Measurements from ENCODE around the gene SLIT1.

The SLIT1 gene

DNA sequence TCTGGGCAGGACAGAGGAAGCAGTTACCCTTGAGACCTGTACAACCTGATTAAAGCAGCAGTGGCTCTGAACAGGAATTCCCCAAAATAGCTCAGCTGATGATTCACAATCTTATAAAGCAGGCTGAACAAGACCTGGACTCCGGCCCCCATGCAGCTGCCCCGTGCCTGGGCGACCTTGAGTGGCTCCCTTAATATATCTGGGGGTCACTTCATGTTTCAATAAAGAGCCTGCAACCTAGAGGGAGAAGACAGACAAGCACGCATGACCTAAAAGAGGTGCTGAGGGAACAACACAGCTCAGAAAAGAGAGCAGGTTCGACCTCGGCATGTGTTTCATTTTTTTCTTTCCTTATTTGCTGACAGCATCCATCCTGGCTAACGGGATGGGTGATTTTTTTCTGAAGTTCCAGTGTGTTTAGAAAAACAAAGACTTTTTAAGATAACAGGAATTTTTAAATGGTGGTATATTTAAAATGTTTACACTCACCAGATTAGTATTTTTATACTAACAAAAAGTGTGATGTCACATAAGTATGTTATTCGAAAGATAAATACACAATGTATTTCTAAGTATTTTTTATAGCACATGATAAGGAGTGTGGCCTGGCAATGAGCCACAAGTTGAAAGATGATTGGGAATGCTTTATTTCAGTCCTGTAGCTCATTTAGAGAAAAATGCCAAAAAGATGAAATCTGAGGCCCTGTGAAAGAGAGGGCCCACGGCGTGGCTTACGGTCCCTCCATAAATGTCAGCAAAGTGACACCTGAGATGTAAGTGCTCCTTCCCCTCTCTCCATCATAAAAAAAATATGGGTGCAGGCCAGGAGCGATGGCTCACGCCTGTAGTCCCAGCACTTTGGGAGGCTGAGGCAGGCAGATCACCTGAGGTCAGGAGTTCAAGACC lies 161.3 kb downstream of the SLIT1 start:
- DNase-seq (ENCODE audit: low read depth in 2 of 2) = no peak

DNA sequence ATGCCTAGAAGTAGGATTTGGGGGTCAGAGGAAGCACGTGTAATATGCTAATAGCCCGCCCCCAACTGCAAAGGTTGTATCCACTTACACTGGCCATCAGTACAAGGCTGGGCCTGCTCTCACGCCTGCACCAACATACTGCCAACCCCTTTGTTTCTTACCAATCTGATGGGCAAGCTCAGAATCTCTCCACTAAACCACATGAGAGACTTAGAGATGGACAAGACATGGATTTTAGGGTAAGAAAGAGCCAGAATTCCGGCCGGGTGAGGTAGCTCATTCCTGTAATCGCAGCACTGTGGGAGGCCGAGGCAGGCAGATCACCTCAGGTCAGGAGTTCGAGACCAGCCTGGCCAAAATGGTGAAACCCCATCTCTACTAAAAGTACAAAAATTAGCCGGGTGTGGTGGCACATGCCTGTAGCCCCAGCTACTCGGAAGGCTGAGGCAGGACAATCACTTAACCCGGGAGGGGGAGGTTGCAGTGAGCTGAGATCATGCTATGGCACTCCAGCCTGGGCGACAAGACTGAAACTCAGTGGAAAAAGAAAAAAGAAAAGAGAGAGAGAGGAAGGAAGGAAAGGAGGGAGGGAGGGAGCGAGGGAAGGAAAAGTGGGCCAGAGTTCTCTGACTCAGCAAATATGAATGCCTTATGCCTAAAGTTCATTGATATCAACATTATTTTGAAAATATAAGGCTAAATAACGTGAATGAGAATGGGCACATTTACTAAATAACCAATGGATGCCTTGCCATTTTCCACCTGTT lies 162.2 kb downstream of the SLIT1 start:
- DNase-seq (ENCODE audit: low read depth in 2 of 2) = no peak

DNA sequence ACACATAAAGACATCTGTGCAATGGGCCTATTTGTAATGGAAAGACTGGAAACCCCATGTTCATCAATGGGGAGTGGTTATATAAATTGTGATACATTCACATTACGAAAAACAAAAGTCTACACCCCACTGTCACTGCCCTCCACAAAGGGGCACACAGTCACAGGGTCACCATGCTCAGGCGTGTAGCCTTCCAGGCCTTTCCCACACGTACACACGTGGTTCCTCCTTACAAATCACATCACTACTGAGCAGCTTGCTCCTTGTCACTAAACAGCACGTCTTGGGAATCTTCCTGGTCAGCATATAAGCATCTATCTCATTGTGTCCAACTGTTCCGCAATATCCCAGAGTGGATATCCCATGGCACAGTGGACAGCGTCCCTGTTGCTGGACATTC lies 163.1 kb downstream of the SLIT1 start:
- DNase-seq (ENCODE audit: low read depth in 2 of 2) = no peak

DNA sequence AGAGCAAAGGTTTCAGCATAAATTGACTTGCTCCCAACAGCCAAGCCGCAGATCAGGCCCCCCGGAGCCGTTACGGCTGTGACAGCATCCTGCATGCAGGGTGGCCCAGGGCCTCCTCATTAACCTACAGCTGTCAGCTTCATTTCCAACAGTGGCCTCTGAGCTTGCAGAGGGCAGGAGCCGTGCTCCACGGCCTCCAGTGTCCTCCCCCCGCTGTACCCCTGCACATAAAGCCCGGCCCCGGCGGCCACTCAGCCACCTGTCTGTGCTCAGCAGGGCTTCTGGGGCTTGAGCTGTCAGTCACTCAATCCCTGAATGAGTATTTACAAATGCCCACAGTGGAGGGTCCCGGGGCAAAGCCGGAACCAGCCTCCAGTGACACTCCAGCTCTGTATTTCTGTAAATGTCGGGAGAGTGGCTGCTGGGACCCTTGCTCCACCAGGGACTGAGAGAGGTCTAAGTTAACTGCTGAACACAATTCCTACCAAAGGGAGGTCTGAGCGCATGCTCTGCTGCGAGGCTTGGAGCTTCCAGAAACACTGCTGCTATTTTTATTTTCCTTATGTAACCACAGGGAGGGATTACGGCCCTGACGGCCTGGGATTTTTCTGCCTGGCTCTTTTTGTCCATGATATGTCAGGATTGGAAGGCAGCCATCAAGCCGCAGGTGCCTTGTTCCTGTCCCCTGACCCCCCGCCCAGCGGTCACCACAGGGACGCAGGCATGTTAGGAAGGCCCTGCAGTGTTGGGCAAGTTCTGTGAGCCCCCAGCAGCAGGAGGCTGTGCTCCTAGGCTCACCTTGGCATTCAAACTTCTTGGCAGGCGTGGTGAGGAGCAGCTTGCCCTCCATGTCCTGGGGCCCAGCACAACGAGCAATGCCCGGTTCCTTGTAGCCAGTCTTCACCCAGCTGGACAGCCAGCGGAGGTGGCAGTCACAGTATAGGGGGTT lies 165.0 kb downstream of the SLIT1 start:
- DNase-seq (ENCODE audit: low read depth in 2 of 2) = no peak

DNA sequence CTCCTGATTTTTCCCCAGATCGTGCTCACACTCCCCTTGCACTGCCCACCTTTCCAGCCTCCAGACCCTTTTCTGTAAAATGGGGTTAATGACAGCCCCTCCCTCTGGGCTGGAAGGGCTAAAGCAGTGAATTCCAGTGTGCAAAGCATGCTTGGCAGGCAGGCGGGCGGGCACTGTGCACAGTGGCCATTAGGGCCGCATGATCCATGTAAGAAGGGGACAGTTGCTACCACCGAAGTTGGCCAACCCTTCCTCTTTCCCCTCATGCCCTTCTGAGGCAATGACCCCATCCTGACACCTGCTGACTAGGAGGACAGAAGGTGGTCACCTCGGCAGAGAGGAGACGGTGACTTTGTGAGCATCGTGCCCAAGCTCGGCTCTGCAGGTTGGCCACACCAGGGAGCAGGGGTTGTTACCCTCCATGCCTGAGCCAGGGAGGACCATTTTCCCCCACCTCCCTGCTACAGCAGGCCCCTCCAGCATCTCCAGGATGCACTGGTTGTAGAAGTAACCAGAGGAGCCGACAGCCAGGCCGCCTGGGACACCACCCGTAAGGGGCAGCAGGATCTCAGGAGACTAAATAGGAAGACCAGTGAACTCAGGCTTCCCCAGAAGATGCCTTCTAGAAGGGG lies 166.4 kb downstream of the SLIT1 start:
- no peak for DNase-seq (ENCODE audit: low read depth in 2 of 2)

GRCh38 chr10:97018251-97019212 lies 167.2 kb downstream of the SLIT1 start:
- no peak for DNase-seq (ENCODE audit: low read depth in 2 of 2)

DNA sequence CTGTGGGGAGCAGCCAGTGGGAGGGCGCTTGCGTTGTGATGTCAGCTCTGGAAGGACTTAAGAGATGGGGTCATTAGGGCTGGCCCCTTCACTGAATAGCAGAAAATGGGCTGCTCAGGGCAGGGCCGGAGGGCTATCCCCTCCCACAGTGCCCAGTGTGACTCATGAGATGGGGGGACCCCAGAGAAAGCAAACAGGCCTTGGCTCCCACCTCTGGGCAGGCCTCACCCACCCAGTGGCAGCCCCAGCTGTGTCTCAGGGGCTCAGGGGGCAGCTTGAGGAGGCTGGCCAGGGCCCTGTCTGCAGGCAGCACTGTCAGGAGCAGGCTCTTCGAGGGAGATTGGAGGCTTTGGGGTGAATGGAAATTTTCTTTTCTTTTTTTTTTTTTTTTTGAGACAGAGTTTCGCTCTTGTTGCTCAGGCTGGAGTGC lies 168.3 kb downstream of the SLIT1 start:
- no peak for DNase-seq (ENCODE audit: low read depth in 2 of 2)

DNA sequence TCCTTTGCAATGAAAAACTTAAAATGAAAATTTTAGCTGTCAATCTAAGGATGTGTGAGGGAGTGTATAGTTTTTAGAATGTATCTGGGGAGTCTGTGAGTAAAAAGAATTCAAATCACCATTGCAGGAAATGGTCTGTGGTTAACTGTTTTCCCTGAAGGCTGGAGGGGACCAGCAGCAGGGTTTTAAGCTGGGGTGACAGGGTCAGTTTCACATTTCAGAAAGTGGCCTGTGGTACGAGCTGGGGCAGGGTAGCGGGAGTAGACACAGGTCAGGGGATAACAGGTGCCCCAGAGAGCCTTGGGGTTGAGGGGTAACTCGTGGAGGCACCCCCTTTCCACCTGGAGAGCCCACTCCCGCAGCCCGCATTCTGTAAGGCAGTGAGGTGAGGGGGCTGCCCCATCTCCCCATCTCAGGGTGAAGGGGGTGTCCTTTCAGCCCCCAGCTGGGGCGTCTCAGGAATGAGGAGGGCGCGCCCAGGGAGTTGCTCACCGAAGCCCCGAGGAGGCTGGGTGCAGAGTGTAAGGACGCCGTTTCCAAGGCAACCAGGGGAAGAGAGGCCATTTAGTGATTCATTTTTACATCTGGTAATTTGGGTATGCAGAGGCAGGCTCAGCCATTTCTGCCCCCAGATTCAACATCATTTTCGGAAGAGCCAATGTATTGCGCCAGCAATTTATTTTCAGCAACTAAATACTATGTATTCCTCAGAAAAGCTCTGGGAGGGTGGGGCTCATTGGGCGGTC lies 168.9 kb downstream of the SLIT1 start:
- DNase-seq (ENCODE audit: low read depth in 2 of 2) = peak; percentile 8 to 32

- no peak for DNase-seq (ENCODE audit: low read depth in 2 of 2)
Observed at GRCh38 chr10:97015240-97015639, 170.5 kb downstream of the SLIT1 start.

DNA sequence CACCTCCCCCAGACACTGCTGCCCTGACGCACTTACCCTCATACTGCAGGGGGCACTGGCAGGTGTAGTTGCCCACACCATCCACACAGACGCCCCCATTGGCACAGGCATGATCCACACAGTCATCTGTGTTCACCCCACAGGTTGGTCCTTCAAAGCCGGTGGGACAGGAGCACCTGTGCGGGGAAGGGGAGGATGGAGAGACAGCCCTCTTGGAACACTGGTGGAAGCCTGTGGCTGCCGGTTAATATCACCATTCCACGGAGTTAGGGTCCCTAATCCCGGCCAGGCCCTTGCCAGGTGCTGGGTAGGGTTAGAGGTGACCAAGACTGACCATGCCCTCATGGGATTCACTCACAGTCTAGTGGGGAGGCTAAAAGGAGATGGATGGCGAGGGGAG lies 171.8 kb downstream of the SLIT1 start:
- no peak for DNase-seq (ENCODE audit: low read depth in 2 of 2)

- no peak for DNase-seq (ENCODE audit: low read depth in 2 of 2)
Observed at GRCh38 chr10:97013568-97013967, 172.2 kb downstream of the SLIT1 start.

DNA sequence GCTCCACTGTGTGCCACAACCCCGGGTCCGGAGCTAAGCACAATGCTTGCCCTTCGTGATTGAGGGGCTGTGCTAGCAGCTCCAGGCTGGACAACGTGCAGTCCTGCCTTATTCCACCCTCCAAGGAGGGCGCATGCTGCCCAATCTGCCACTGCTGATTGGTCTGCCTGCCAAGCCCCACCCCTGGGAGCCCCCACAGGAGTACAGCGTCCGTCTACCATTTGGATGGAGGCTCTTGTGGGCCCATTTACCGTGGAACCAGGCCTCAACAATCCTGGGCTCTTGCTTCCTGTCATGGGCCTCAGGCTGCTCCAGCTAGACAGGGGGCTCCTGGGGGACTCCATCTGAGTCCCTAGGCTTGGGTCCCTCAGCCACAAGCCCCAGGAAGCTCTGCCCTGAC lies 173.3 kb downstream of the SLIT1 start:
- DNase-seq (ENCODE audit: low read depth in 2 of 2) = no peak

DNA sequence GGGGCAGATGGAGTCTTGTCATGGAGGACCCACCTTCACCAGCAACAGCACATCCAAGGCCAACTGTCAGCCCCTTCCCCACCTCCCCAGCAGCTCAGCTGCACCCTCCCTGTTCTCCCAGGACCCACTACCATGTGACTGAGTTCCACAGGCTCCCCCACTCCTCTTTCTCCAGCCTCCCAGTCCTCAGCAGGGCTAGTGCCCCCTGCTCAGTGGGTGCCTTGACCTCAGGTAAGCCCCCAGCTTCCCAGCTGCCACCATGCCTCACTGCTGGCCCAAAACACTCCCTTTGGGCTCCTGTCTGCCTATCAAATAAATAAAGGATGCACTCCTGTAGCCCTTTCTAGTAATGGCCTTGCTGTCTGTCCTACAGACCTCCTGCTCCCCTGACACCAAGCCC lies 174.4 kb downstream of the SLIT1 start:
- no peak for DNase-seq (ENCODE audit: low read depth in 2 of 2)

DNA sequence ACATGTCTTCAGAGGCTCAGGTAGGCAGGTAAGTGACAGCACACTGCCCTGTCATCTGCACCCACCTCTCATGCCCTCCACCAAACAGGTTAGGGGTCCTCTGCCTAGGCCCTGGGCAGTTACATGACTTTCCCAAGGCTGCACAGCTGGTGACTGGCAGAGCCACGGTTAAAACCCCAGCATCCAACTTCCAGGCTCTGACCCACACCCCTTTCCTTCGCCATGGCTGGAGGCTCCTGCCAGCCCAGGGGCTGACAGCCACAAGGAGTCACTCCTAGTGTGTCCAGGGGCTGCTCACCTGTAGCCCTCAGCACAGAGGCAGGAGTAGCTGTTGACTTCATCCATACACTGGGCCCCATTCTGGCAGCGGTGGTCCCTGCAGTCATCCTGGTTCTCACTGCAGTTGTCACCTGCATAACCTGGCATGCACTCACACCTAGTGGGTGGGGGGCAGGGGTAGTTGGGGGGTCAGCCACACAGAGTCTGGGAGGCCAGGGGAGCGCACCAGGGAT lies 175.0 kb downstream of the SLIT1 start:
- no peak for DNase-seq (ENCODE audit: low read depth in 2 of 2)

DNA sequence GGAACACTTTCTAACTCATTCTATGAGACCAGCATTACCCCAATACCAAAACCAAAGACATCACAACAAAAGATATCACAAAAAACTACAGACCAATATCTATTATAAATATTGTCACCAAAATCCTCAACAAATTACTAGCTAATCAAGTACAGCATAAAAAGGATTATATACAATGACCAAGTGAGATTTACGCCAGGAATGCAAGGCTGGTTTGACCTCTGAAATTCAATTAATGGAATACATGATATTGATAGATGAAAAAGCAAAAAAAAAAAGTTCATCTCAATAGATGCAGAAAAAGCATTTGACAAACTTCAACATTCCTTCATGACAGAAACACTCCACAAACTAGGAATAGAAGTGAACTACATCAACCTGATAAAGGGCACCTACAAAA lies 178.3 kb downstream of the SLIT1 start:
- no peak for DNase-seq (ENCODE audit: low read depth in 2 of 2)

DNA sequence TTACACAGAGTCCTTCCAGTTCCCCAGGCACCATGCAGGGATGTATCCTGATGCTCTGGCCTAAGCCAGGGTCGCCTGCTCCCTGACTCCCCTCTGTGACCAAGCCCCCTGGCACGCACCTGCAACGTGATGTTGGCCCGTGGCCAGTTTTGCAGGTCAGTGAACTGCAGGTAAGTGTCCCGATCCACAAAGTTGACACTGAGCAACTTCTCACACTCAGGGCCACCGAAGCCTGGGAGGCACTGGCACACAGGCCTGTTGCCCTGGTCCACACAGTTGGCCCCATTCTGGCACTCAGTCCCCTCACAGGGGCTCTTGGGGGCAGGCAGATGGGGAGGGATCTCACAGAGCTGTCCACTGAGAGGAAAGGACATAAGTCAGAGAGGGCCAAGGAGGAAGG lies 179.4 kb downstream of the SLIT1 start:
- DNase-seq (ENCODE audit: low read depth in 2 of 2) = no peak

- no peak for DNase-seq (ENCODE audit: low read depth in 2 of 2)
Observed at GRCh38 chr10:97005349-97005748, 180.4 kb downstream of the SLIT1 start.

GRCh38 chr10:97004591-97004990 lies 181.2 kb downstream of the SLIT1 start:
- no peak for DNase-seq (ENCODE audit: low read depth in 2 of 2)

DNA sequence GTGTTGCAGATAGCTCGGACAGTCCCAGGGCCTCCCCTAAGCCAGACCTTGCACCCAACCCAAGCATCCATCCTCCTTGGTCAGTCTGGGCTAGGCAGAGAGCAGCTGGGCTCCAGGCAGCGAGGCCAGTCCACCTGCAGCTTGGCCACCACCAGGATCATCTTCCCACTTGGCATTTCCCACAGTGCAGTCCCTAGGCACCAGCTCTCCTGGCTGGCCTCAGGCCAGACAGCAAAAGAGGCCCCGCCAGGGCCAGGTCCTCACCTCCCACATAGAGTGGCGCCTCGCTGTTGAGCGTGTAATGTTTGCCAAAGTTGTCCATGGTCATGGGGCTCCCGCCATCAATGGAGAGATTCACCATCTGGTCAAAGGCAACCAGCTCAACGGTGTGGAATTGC lies 182.0 kb downstream of the SLIT1 start:
- no peak for DNase-seq (ENCODE audit: low read depth in 2 of 2)
